ENCODE results near the gene MCUB. TPM values are rescaled to one million over a fixed set of nuclear protein-coding genes. Genes with fewer than 3 reads are reported as not detected.
A peak's percentile ranks its signal among the peaks of the same experiment; 100 is the strongest.

Gene MCUB
- total and polyA plus RNA-seq, 9 of the 15 experiments (the other 6 are each of a cell fraction or from before 2014, with no cell fraction given): 1.4 to 21.5 (median 5.4) TPM

DNA sequence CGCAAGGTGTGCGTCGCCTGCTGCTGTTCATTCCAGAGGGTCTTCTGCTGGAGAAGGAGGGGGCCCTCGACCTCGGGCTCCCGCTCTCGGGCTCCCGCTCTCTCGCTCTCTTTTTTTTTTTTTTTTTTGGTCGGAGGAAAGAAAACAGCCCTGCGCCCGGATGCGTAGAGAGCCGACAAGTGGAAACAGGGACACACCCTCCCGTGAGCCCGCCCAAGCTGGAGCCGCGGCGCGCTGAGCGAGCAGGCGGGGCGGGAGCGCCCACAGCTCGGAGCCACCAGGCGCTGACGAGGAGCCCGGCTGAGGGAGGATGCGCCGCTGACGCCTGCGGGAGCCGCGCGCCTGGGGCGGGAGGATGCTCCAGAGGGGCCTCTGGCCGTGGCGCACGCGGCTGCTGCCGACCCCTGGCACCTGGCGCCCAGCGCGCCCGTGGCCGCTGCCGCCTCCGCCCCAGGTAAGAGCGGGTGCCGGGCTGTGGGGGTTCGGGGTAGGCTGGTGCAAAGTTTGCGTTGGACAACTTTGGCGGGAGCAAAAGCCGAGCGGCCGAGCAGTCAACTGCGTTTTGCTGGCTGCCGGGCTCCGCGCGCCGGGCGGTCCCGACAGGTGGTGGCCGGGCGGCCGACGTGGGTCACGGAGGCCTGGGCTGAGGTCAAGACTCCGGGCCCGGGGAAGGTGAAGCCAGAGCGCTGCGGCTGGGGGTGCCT lies at the start of gene MCUB (continued):
- TF ChIP-seq, protein P1, sequence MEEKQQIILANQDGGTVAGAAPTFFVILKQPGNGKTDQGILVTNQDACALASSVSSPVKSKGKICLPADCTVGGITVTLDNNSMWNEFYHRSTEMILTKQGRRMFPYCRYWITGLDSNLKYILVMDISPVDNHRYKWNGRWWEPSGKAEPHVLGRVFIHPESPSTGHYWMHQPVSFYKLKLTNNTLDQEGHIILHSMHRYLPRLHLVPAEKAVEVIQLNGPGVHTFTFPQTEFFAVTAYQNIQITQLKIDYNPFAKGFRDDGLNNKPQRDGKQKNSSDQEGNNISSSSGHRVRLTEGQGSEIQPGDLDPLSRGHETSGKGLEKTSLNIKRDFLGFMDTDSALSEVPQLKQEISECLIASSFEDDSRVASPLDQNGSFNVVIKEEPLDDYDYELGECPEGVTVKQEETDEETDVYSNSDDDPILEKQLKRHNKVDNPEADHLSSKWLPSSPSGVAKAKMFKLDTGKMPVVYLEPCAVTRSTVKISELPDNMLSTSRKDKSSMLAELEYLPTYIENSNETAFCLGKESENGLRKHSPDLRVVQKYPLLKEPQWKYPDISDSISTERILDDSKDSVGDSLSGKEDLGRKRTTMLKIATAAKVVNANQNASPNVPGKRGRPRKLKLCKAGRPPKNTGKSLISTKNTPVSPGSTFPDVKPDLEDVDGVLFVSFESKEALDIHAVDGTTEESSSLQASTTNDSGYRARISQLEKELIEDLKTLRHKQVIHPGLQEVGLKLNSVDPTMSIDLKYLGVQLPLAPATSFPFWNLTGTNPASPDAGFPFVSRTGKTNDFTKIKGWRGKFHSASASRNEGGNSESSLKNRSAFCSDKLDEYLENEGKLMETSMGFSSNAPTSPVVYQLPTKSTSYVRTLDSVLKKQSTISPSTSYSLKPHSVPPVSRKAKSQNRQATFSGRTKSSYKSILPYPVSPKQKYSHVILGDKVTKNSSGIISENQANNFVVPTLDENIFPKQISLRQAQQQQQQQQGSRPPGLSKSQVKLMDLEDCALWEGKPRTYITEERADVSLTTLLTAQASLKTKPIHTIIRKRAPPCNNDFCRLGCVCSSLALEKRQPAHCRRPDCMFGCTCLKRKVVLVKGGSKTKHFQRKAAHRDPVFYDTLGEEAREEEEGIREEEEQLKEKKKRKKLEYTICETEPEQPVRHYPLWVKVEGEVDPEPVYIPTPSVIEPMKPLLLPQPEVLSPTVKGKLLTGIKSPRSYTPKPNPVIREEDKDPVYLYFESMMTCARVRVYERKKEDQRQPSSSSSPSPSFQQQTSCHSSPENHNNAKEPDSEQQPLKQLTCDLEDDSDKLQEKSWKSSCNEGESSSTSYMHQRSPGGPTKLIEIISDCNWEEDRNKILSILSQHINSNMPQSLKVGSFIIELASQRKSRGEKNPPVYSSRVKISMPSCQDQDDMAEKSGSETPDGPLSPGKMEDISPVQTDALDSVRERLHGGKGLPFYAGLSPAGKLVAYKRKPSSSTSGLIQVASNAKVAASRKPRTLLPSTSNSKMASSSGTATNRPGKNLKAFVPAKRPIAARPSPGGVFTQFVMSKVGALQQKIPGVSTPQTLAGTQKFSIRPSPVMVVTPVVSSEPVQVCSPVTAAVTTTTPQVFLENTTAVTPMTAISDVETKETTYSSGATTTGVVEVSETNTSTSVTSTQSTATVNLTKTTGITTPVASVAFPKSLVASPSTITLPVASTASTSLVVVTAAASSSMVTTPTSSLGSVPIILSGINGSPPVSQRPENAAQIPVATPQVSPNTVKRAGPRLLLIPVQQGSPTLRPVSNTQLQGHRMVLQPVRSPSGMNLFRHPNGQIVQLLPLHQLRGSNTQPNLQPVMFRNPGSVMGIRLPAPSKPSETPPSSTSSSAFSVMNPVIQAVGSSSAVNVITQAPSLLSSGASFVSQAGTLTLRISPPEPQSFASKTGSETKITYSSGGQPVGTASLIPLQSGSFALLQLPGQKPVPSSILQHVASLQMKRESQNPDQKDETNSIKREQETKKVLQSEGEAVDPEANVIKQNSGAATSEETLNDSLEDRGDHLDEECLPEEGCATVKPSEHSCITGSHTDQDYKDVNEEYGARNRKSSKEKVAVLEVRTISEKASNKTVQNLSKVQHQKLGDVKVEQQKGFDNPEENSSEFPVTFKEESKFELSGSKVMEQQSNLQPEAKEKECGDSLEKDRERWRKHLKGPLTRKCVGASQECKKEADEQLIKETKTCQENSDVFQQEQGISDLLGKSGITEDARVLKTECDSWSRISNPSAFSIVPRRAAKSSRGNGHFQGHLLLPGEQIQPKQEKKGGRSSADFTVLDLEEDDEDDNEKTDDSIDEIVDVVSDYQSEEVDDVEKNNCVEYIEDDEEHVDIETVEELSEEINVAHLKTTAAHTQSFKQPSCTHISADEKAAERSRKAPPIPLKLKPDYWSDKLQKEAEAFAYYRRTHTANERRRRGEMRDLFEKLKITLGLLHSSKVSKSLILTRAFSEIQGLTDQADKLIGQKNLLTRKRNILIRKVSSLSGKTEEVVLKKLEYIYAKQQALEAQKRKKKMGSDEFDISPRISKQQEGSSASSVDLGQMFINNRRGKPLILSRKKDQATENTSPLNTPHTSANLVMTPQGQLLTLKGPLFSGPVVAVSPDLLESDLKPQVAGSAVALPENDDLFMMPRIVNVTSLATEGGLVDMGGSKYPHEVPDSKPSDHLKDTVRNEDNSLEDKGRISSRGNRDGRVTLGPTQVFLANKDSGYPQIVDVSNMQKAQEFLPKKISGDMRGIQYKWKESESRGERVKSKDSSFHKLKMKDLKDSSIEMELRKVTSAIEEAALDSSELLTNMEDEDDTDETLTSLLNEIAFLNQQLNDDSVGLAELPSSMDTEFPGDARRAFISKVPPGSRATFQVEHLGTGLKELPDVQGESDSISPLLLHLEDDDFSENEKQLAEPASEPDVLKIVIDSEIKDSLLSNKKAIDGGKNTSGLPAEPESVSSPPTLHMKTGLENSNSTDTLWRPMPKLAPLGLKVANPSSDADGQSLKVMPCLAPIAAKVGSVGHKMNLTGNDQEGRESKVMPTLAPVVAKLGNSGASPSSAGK (IDR thresholded peaks at IDR 0.05): 0 out of 2 replicates have a peak, but pooled peaks have one; percentile 51
- TF ChIP-seq ZNF384 (IDR thresholded peaks at IDR 0.05; ENCODE audit: low read depth, low read length) (peak; percentile 87), ZNF184 (CRISPR knock-in tag; IDR thresholded peaks at IDR 0.05) (no peak), ZFX (CRISPR knock-in tag; IDR thresholded peaks at IDR 0.05) (peak; percentile 52), ZNF263 (CRISPR knock-in tag; IDR thresholded peaks at IDR 0.05; ENCODE audit: borderline replicate concordance) (0 out of 2 replicates have a peak, but pooled peaks have one; percentile 40), BHLHE40 (IDR thresholded peaks at IDR 0.05; ENCODE audit: low read length) (peak; percentile 33; the same call in 1 of the 2 replicates), FOXJ3 (CRISPR knock-in tag; IDR thresholded peaks at IDR 0.05) (no peak), TEAD1 (CRISPR knock-in tag; IDR thresholded peaks at IDR 0.05) (peak in 1 of 2 experiments; percentile 78; a peak in 1 of 4 replicates), MAZ (CRISPR knock-in tag; conservative IDR thresholded peaks at IDR 0.05 in 1 of 2, IDR thresholded peaks at IDR 0.05 in 1 of 2) (peak in 1 of 2 experiments; percentile 34; a peak in 1 of 4 replicates), NCOA1 (IDR thresholded peaks at IDR 0.05; ENCODE audit: low read depth) (no peak), RBM39 (optimal IDR thresholded peaks at IDR 0.05; ENCODE audit: low read depth, low read length) (no peak), CREB1 (IDR thresholded peaks at IDR 0.05) (peak; percentile 33; the same call in 1 of the 2 replicates), CREB1 (CRISPR knock-in tag; IDR thresholded peaks at IDR 0.05) (peak; percentile 40), POLR2A (conservative IDR thresholded peaks at IDR 0.05) (peak; percentile 37; the same call in 1 of the 2 replicates)
- TF ChIP-seq, protein P2, sequence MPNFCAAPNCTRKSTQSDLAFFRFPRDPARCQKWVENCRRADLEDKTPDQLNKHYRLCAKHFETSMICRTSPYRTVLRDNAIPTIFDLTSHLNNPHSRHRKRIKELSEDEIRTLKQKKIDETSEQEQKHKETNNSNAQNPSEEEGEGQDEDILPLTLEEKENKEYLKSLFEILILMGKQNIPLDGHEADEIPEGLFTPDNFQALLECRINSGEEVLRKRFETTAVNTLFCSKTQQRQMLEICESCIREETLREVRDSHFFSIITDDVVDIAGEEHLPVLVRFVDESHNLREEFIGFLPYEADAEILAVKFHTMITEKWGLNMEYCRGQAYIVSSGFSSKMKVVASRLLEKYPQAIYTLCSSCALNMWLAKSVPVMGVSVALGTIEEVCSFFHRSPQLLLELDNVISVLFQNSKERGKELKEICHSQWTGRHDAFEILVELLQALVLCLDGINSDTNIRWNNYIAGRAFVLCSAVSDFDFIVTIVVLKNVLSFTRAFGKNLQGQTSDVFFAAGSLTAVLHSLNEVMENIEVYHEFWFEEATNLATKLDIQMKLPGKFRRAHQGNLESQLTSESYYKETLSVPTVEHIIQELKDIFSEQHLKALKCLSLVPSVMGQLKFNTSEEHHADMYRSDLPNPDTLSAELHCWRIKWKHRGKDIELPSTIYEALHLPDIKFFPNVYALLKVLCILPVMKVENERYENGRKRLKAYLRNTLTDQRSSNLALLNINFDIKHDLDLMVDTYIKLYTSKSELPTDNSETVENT (CRISPR knock-in tag; IDR thresholded peaks at IDR 0.05): peak; percentile 28; the same call in 1 of the 2 replicates
